ENCODE data around the gene LIPC. TPM values are rescaled to one million over a fixed set of nuclear protein-coding genes. Genes with fewer than 3 reads are reported as not detected.

Gene LIPC
- total and polyA plus RNA-seq, 2 donors = 0.41 to 1.2 TPM

GRCh38 chr15:58539548-58539947 lies 107.8 kb downstream of the LIPC start:
- H3K27ac ChIP-seq (ENCODE audit: low read depth) = no peak overlapping the region
- H3K4me3 ChIP-seq (ENCODE audit: low read depth, low read length) = no peak overlapping the region
- 78% methylated on average over 1 of the region's 1 CpG for WGBS
- no peaks in the 10 kb centered on the region for H3K4me1 ChIP-seq (ENCODE audit: insufficient read depth)
- H3K36me3 ChIP-seq (ENCODE audit: insufficient read depth) = no peaks in the 10 kb centered on the region
- no peak for DNase-seq (ENCODE audit: extremely low spot score)

- Histone ChIP-seq H3K4me1 (ENCODE audit: insufficient read depth) (no peaks in the 10 kb centered on the region), H3K4me3 (ENCODE audit: low read depth, low read length) (no peak overlapping the region), H3K27ac (ENCODE audit: low read depth) (no peak overlapping the region), H3K36me3 (ENCODE audit: insufficient read depth) (no peaks in the 10 kb centered on the region)
- no peak for DNase-seq (ENCODE audit: extremely low spot score)
- WGBS = 88% methylated on average over 22 of the region's 22 CpGs
Observed at GRCh38 chr15:58541410-58542087, 109.8 kb downstream of the LIPC start.

GRCh38 chr15:58543664-58544335 lies 112.0 kb downstream of the LIPC start:
- WGBS = 90% methylated on average over 17 of the region's 17 CpGs
- Histone ChIP-seq H3K27ac (ENCODE audit: low read depth) (no peak overlapping the region), H3K4me3 (ENCODE audit: low read depth, low read length) (no peak overlapping the region), H3K4me1 (ENCODE audit: insufficient read depth) (no peaks in the 10 kb centered on the region), H3K36me3 (ENCODE audit: insufficient read depth) (no peaks in the 10 kb centered on the region)
- DNase-seq (ENCODE audit: extremely low spot score) = no peak

- no peak overlapping the region for H3K27ac ChIP-seq (ENCODE audit: low read depth)
- H3K36me3 ChIP-seq (ENCODE audit: insufficient read depth) = no peaks in the 10 kb centered on the region
- H3K4me3 ChIP-seq (ENCODE audit: low read depth, low read length) = no peak overlapping the region
- WGBS = 93% methylated on average over 5 of the region's 5 CpGs
- no peaks in the 10 kb centered on the region for H3K4me1 ChIP-seq (ENCODE audit: insufficient read depth)
- DNase-seq (ENCODE audit: extremely low spot score) = no peak
Observed at GRCh38 chr15:58544756-58545155, 113.0 kb downstream of the LIPC start.

- no peaks in the 10 kb centered on the region for H3K4me1 ChIP-seq (ENCODE audit: insufficient read depth)
- H3K36me3 ChIP-seq (ENCODE audit: insufficient read depth) = no peaks in the 10 kb centered on the region
- WGBS = 96% methylated on average over 18 of the region's 18 CpGs
Observed at GRCh38 chr15:58545307-58546065, 113.7 kb downstream of the LIPC start.

GRCh38 chr15:58546066-58546591 lies 114.3 kb downstream of the LIPC start:
- H3K4me1 ChIP-seq (ENCODE audit: insufficient read depth) = no peaks in the 10 kb centered on the region
- 89% methylated on average over 9 of the region's 9 CpGs for WGBS
- H3K4me3 ChIP-seq (ENCODE audit: low read depth, low read length) = no peak overlapping the region
- no peak overlapping the region for H3K27ac ChIP-seq (ENCODE audit: low read depth)
- no peaks in the 10 kb centered on the region for H3K36me3 ChIP-seq (ENCODE audit: insufficient read depth)
- DNase-seq (ENCODE audit: extremely low spot score) = no peak

More at GRCh38 chr15:58545307-58546065, 113.7 kb downstream of the LIPC start:
- Histone ChIP-seq H3K27ac (ENCODE audit: low read depth) (no peak overlapping the region), H3K4me3 (ENCODE audit: low read depth, low read length) (no peak overlapping the region)
- DNase-seq (ENCODE audit: extremely low spot score) = no peak

GRCh38 chr15:58546635-58547627 lies 115.1 kb downstream of the LIPC start:
- Histone ChIP-seq H3K27ac (ENCODE audit: low read depth) (no peak overlapping the region), H3K4me3 (ENCODE audit: low read depth, low read length) (no peak overlapping the region), H3K4me1 (ENCODE audit: insufficient read depth) (no peaks in the 10 kb centered on the region), H3K36me3 (ENCODE audit: insufficient read depth) (no peaks in the 10 kb centered on the region)
- no peak for DNase-seq (ENCODE audit: extremely low spot score)
- 72% methylated on average over 13 of the region's 13 CpGs for WGBS

- no peak overlapping the region for H3K4me3 ChIP-seq (ENCODE audit: low read depth, low read length)
- no peak for DNase-seq (ENCODE audit: extremely low spot score)
- WGBS = 98% methylated on average over 9 of the region's 9 CpGs
- H3K27ac ChIP-seq (ENCODE audit: low read depth) = no peak overlapping the region
- no peaks in the 10 kb centered on the region for H3K36me3 ChIP-seq (ENCODE audit: insufficient read depth)
- H3K4me1 ChIP-seq (ENCODE audit: insufficient read depth) = peaks cover 2% of the 10 kb centered on the region
Observed at GRCh38 chr15:58547628-58548307, 116.0 kb downstream of the LIPC start.

GRCh38 chr15:58548308-58549012 lies 116.7 kb downstream of the LIPC start:
- no peak for DNase-seq (ENCODE audit: extremely low spot score)
- Histone ChIP-seq H3K36me3 (ENCODE audit: insufficient read depth) (no peaks in the 10 kb centered on the region), H3K27ac (ENCODE audit: low read depth) (no peak overlapping the region), H3K4me1 (ENCODE audit: insufficient read depth) (peaks cover 2% of the 10 kb centered on the region), H3K4me3 (ENCODE audit: low read depth, low read length) (no peak overlapping the region)
- 86% methylated on average over 26 of the region's 26 CpGs for WGBS

GRCh38 chr15:58549013-58549784 lies 117.4 kb downstream of the LIPC start:
- H3K4me3 ChIP-seq (ENCODE audit: low read depth, low read length) = no peak overlapping the region
- H3K36me3 ChIP-seq (ENCODE audit: insufficient read depth) = no peaks in the 10 kb centered on the region
- peaks cover 2% of the 10 kb centered on the region for H3K4me1 ChIP-seq (ENCODE audit: insufficient read depth)
- no peak overlapping the region for H3K27ac ChIP-seq (ENCODE audit: low read depth)
- WGBS = 35% methylated on average over 12 of the region's 12 CpGs
- DNase-seq (ENCODE audit: extremely low spot score) = no peak

GRCh38 chr15:58549785-58550074 lies 117.9 kb downstream of the LIPC start:
- Histone ChIP-seq H3K4me1 (ENCODE audit: insufficient read depth) (peaks cover 2% of the 10 kb centered on the region), H3K36me3 (ENCODE audit: insufficient read depth) (no peaks in the 10 kb centered on the region), H3K27ac (ENCODE audit: low read depth) (no peak overlapping the region), H3K4me3 (ENCODE audit: low read depth, low read length) (no peak overlapping the region)
- WGBS = 85% methylated on average over 7 of the region's 7 CpGs
- DNase-seq (ENCODE audit: extremely low spot score) = no peak

All from urinary bladder (tissue), 4 donors.